ENCODE data around the gene CLCNKA.

Gene CLCNKA

GRCh38 chr1:16080422-16081150, 58.8 kb downstream of the CLCNKA start:
- no peak for DNase-seq (ENCODE audit: low read depth)
- H3K4me3 ChIP-seq (ENCODE audit: low read depth, low read length) = no peak overlapping the region
- TF ChIP-seq MAX (IDR thresholded peaks at IDR 0.05; ENCODE audit: low read depth, low read length) (no peak), MYC (IDR thresholded peaks at IDR 0.05; ENCODE audit: low read depth, low read length) (no peak), CTCF (IDR thresholded peaks at IDR 0.05; ENCODE audit: low read depth, low read length) (no peak), POLR2A (IDR thresholded peaks at IDR 0.05; ENCODE audit: extremely low read depth, insufficient read length) (no peak)

- no peak for DNase-seq (ENCODE audit: low read depth)
- TF ChIP-seq MYC (IDR thresholded peaks at IDR 0.05; ENCODE audit: low read depth, low read length) = no peak
- no peak for TF ChIP-seq POLR2A (IDR thresholded peaks at IDR 0.05; ENCODE audit: extremely low read depth, insufficient read length)
- TF ChIP-seq CTCF (IDR thresholded peaks at IDR 0.05; ENCODE audit: low read depth, low read length) = no peak
- TF ChIP-seq MAX (IDR thresholded peaks at IDR 0.05; ENCODE audit: low read depth, low read length) = no peak
- H3K4me3 ChIP-seq (ENCODE audit: low read depth, low read length) = no peak overlapping the region
These were observed 59.8 kb downstream of the CLCNKA start for GRCh38 chr1:16081636-16082035.

GRCh38 chr1:16082283-16083038, 60.6 kb downstream of the CLCNKA start:
- TF ChIP-seq MAX (IDR thresholded peaks at IDR 0.05; ENCODE audit: low read depth, low read length) = no peak
- peak; percentile 89 for TF ChIP-seq CTCF (IDR thresholded peaks at IDR 0.05; ENCODE audit: low read depth, low read length)
- DNase-seq (ENCODE audit: low read depth) = peak; percentile 60
- H3K4me3 ChIP-seq (ENCODE audit: low read depth, low read length) = no peak overlapping the region

GRCh38 chr1:16083486-16083885, 61.6 kb downstream of the CLCNKA start:
- DNase-seq (ENCODE audit: low read depth) = no peak
- TF ChIP-seq MAX (IDR thresholded peaks at IDR 0.05; ENCODE audit: low read depth, low read length) = no peak
- TF ChIP-seq MYC (IDR thresholded peaks at IDR 0.05; ENCODE audit: low read depth, low read length) = no peak
- no peak for TF ChIP-seq POLR2A (IDR thresholded peaks at IDR 0.05; ENCODE audit: extremely low read depth, insufficient read length)
- TF ChIP-seq CTCF (IDR thresholded peaks at IDR 0.05; ENCODE audit: low read depth, low read length) = no peak
- H3K4me3 ChIP-seq (ENCODE audit: low read depth, low read length) = no peak overlapping the region

Data from NB4 (cell line).